HG02759 (cell line): ENCODE results near the gene MFNG.
"Not testable (repeated sequence)": the region's sequence is repeated elsewhere in the genome, so short reads cannot be mapped to it uniquely, and the experiment has no call there.

Source experiments
- ATAC-seq: cut with Tn5 transposase; IDR thresholded peaks from one replicate; pipeline ENCODE4 v1.9.1; 2021; ENCODE audit warnings: mild to moderate bottlenecking, moderate library complexity; ENCODE audit not compliant: unreplicated experiment

MFNG gene

DNA sequence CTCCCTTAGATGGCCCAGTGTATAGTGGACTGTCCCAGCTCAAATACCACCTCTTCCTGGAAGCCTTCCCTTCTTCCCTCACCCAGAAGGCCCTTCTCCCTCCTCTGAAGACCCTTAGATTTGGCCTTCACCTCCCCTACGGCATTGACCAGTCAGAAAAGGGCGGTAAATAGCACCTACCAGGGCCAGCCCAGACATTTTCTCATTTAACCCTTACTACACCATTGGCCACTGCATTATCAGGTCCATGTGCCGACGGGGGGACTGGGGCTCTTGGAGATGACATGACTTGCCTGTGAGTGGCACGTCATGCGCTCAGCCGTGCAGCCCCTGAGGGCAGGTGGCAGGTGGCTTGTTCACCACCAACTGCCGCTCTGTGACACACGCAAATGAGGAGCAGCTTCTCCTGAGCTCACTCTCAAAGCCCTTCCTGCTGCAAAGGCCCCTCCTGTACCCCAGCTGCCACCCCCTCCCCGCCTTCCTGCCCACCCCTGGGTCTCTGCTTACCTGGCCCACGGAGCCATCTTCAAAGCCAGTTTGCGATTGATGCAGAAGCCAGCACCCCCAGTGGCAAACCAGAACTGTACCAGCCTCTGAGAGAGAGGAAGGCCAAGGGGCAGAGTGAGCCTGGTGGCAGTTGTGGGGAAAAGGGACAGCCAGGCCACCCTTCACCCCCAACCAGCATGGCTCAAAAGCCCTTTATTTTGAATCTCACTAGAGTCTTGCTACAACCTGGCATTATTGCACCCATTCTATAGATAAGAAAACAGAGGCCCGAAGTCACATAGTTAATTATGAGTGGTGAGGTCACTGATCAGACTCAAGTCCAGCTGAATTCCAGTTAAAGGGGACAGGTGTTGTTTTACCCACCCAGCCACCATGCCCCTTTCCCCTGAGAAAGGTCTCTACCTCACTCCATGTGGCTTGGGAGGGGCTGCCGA is 9.5 kb downstream of the MFNG start:
- no peak for ATAC-seq

DNA sequence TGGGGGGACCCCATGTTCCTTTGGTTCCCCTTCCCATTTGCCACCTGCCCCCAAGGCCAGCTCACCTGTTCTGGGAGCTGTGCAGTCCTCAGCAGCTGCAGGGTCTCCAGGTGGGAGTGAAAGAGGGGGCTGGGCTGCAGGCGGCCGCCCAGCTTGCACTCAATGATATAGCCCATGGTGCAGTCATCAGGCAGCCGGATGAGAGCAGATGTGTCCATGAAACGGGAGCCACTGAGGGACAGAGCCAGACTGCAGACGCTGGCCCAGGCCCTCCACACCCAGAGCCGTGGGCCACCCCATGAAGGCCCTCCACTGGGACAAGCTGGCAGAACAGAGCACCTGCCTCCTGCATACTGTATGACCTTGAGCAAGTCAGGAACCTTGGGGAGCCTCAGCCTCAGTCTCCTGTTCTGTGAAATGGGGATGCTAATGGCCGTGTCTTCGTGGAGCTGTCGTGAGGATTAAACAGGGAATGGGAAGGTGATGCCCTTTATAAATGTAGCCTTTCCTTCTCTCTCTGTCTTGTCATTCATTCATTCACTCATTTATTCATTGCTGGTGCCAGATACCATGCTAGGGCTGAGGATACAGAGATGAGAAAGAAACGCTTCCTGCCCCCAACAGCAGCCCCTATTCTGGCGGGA is 11.6 kb downstream of the MFNG start:
- ATAC-seq = no peak

DNA sequence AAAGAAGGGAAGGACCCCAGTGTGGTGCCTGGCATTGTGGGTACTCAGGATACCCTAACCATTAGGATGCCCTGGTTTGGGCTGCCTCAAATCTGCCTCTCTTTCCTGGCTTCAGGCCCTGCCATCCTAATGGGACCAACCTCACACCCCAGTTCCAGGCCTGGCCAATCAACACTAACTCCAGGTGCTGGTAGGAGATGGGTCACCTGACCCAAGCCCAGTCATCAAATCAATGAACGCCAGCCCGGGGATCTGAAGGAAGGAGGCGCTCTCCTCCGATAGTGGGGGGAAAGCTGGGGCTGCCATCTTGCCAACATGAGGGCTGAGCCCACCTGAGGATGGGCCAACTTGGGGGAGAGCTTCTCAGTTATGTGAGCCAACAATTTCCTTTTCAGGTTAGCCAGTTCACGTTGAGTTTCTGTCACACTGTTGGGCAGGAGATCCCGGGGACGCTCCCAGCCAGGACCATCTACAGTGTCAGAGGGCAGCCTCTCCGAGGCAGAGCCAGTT is 12.7 kb downstream of the MFNG start:
- ATAC-seq = no peak

GRCh38 chr22:37472418-37473006 is 13.7 kb downstream of the MFNG start:
- no peak for ATAC-seq

DNA sequence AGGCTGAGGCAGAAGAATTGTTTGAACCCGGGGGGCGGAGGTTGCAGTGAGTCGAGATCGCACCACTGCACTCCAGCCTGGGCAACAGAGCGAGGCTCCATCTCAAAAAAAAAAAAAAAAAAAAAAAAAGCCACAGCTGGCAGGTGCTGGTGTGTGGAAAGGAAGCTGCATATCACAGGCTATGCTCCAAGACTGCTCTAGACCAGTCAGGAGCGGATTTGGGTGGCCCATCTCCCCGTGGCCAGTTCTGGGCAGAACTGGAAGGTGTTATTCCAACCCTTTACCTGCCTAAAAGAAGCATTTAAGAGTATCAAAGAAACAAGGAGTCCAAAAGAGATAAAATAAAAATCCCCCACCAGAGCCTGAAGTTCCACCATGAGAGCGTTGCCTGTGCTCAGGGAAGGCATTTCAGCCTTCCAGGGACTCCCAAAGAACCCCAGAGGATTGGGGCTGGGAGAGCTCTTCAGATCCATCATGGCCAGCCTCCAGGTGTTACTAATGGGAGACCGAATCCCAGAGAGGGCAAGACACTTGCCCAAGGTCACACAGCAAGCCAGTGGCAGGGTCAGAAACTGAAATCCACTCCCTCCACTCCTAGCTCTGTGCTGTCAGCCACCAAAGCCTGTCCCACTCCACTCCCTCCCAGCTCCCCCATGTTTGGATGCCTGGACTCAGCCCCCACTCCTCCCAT is 14.3 kb downstream of the MFNG start:
- no peak for ATAC-seq

DNA sequence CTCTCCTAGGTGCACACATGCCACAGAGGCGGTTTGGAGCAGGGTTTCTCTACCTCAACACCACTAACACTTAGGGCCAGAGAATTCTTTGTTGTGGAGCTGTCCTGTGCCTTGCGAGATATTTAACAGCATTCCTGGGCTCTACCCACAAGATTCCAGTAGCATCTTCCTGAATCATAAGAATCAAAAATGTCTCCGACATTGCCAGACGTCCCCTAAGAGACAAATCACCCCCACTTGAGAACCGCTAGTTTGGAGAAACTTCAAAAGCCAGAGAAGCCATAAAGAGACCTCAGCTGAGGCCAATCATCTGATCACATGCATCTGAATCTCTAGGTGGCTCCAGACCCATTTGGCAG is 16.1 kb downstream of the MFNG start:
- ATAC-seq = no peak

GRCh38 chr22:37469416-37470086 is 16.6 kb downstream of the MFNG start:
- no peak for ATAC-seq

DNA sequence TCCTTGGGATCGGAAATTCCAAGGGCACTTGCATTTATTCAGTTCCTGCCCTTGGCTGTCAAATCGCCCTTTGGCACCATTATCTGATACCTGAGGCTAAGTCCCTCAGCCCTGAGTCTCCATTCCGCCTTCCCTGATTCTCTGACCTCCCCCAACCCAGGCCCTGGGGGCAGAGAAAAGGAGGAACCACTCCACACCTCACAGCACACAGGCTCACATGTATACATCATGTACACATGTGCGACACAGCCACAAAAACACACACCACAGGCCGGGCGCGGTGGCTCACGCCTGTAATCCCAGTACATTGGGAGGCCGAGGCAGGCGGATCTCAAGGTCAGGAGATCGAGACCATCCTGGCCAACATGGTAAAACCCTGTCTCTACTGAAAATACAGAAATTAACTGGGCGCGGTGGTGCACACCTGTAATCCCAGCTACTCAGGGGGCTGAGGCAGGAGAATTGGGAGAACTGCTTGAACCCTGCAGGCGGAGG is 17.9 kb downstream of the MFNG start:
- not testable (repeated sequence) for ATAC-seq

DNA sequence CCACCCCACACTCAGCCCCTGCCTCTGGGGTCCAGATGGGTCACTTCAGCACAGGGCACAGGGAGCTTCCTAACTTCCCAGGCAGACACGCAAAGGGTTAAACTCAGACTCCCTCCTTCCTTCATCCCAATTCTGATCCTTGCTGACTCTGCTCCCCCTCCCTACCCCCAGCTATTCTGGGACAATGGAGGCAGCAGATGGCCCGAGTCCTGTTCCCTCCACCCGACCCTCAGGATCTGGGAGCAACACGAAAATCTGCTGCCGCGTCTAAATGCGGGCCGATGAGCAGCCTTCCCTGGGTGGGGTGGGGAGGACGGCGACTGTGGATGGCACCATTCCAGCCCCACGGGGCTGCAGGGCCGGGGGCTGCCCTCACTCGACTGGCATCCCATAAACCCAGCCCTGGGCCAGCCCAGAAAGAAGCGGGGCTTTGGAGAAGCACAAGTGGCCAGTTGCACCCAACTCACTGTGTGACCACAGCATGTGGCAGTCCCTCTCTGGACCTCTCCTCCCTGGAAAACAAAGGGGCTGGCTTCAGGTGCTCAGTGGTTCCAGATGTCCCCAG is 18.7 kb downstream of the MFNG start:
- no peak for ATAC-seq

DNA sequence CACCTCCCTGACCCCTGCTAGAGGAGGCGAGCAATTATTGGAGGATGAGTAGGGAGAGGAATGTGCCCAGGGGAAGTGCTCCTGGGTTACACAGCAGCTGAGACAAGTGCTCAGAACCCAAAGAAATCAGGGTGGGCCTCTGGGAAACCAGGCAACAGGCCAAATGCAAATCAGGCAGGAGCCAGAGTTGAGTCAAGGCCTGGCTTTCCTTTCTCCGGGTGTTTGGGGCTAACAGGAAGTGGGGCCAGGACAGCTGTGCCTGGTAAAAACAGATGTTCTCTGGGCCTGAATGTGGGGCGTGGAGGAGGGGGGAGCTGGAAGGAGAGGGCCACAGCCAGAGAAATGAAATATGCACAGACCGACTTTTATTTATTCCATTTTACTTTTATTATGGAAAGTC is 22.0 kb downstream of the MFNG start:
- no peak for ATAC-seq

DNA sequence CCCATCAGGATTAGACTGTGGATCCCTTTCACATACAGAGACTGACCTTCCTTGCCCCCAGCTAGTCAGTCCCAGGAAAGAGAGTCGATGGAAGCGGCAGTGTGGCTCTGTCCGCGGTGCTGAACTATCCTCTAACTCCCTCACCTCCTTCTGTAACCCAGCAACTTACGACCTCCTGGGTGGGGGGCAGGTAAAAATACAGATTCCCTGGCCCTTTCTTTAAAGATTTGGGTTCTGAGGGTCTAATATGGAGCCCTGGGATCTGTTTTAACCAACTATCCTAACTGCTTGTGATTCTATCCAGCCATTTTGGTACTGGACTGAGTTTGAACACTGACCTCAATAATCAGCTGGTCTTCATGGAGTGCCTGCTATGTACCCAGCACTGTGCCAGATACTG is 23.2 kb downstream of the MFNG start:
- no peak for ATAC-seq

GRCh38 chr22:37462436-37462835 is 23.7 kb downstream of the MFNG start:
- ATAC-seq = no peak

DNA sequence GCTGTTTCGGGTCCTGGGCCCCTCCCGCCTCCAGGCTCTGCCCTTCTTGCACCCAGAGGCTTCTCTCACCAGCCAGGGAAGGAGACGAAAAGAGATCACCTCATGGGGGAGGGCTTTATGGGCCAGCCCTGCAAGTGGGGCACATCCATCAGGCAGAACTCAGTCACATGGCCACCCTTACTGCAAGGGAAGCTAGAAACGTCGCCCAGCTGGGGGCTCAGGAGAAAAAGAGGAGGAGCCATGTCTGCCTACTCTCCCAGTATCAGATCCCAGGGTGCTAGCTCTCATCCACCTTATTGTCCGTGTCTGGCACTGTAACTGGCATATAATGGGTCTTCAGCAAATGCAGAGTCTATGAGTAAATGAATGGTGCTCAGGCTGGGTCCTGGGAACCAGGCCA is 24.2 kb downstream of the MFNG start:
- no peak for ATAC-seq

DNA sequence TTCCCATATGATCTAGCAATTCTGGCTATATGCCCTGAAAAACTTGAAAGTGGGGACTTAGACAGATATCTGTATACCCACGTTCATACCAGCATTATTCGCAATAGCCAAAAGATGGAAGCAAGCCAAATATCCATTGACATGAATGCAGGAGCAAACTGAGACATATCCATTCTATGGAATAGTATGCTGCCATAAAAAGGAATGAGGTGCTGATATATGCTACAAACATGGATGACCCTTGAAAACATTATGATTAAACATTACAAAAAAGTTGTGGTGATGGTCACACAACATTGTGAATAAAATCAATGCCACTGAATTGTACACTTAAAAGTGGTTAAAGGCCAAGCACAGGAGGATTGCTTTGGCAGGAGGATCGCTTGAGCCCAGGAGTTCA is 25.5 kb downstream of the MFNG start:
- ATAC-seq = no peak

GRCh38 chr22:37459206-37459605 is 27.0 kb downstream of the MFNG start:
- ATAC-seq = no peak

- ATAC-seq = no peak
Observed at GRCh38 chr22:37457093-37457893, 28.9 kb downstream of the MFNG start.

DNA sequence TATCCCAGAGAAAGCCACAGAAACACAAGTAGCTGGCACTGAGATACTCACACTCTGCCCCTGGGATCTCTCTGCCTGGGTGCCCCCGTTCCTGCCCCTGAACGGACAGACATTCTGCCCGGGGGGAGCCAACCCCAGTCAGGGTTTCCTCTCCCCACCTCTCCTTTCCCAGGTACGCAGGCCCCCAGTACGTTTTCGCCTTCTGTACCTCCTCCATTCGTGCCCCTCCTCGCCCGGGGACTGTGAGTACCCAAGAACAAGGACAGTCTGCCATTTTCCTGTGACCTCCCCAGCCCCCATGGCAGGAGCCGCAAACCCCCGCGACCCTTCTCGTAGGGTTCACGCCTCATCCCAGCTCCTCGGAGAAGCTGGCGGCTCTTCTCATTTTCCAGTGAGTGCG is 29.8 kb downstream of the MFNG start:
- no peak for ATAC-seq

DNA sequence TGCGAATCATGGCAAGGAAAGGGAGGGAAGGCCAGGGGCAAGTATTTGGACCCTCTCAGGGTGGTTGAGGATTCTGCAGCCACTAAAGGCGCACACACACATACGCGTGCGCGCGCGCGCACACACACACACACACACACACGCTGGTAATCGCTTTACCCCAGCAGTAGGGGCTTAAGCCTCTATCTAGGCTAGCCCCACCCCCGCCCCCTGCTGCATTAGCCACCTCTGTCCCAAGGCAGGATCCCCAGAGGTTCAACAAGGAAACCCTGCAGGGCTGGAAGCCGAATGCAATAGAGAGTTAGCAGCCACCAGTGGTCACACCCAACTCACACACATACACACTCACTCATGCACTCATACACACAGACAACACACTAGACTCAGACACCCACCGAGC is 30.3 kb downstream of the MFNG start:
- no peak for ATAC-seq
